DND-41 (cell line): ENCODE data around the gene SNTG2.

Experiments
- EZH2 ChIP-seq: IDR thresholded peaks from 3 replicates; pipeline ENCODE4 v1.6.1; 2012; ENCODE audit warnings: borderline replicate concordance, low read depth, mild to moderate bottlenecking, moderate library complexity, low read length, inconsistent platforms; ENCODE audit not compliant: severe bottlenecking
- TF ChIP-seq, protein P1 (sequence below): IDR thresholded peaks from 2 replicates; pipeline ENCODE4 v1.5.1; 2012; ENCODE audit warnings: borderline replicate concordance, low read length, moderate library complexity, mild to moderate bottlenecking; ENCODE audit not compliant: poor library complexity, severe bottlenecking; ENCODE audit errors: extremely low read depth

DNA sequence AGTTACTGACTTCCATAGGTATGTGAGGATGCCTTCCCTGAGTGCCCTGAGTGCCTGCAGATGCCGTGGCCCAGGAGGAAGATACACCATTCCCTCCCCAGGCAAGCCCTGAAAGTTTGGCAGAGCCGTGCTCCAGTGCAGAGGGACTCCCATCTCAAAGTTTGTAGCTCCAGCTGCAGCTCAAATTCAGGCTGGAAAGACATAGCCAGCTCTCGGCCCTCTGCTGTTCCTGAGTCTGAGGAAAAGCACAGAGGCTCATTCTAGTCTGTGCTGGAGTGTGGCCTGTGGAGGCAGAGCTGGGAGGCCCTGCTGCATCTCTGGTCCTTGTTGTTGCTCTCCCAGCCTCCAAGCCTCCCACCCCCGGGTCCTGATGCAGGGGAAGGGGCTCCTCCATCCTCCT lies 446.7 kb downstream of the SNTG2 start:
- TF ChIP-seq, protein P1, sequence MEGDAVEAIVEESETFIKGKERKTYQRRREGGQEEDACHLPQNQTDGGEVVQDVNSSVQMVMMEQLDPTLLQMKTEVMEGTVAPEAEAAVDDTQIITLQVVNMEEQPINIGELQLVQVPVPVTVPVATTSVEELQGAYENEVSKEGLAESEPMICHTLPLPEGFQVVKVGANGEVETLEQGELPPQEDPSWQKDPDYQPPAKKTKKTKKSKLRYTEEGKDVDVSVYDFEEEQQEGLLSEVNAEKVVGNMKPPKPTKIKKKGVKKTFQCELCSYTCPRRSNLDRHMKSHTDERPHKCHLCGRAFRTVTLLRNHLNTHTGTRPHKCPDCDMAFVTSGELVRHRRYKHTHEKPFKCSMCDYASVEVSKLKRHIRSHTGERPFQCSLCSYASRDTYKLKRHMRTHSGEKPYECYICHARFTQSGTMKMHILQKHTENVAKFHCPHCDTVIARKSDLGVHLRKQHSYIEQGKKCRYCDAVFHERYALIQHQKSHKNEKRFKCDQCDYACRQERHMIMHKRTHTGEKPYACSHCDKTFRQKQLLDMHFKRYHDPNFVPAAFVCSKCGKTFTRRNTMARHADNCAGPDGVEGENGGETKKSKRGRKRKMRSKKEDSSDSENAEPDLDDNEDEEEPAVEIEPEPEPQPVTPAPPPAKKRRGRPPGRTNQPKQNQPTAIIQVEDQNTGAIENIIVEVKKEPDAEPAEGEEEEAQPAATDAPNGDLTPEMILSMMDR, result no peak
- TF ChIP-seq EZH2, result no peak
